ENCODE results near the gene CEND1.
A peak's percentile ranks its signal among the peaks of the same experiment; 100 is the strongest.

- TF ChIP-seq TAF1 (IDR thresholded peaks at IDR 0.05; ENCODE audit: borderline replicate concordance, insufficient read depth, low read length) = no peak
- no peak for TF ChIP-seq REST (IDR thresholded peaks at IDR 0.05; ENCODE audit: insufficient read depth in 1 of 2, low read depth in 2 of 2, low read length in 2 of 2)
- peak; percentile 2; the same call in 1 of the 2 replicates for TF ChIP-seq POLR2AphosphoS5 (IDR thresholded peaks at IDR 0.05; ENCODE audit: low read depth, low read length)
- no peak for TF ChIP-seq SIN3A (IDR thresholded peaks at IDR 0.05; ENCODE audit: borderline replicate concordance, insufficient read depth, low read length)
- TF ChIP-seq FOXP2 (optimal IDR thresholded peaks at IDR 0.05; ENCODE audit: borderline replicate concordance, extremely low read depth, extremely low read length, insufficient read depth) = no peak
Measured at GRCh38 chr11:763549-764321, 26.2 kb downstream of the CEND1 start.

All from PFSK-1 (cell line).